Cardiac muscle cell (in vitro differentiated cells and primary cell): ENCODE results near the gene UBE2F. TPM values are rescaled to one million over a fixed set of nuclear protein-coding genes. Genes with fewer than 3 reads are reported as not detected.

Experiments
- DNase-seq, 2 donors: peaks; one replicate each; pipeline versions ENCODE4 v3.0.0 to v3.0.0-alpha.2; 2010 to 2017; ENCODE audit warnings: low read depth in 1 of 2, low spot score in 1 of 2
- H3K27ac ChIP-seq: fragments of 200-600 bp; sonication (generic); 2 replicates; pipeline ENCODE4 v1.5.1; 2016
- H3K27me3 ChIP-seq: fragments of 200-600 bp; sonication (generic); 2 replicates; pipeline ENCODE4 v1.6.0; 2016; ENCODE audit warnings: control low read depth
- H3K36me3 ChIP-seq: fragments of 200-600 bp; sonication (generic); 2 replicates; pipeline ENCODE4 v1.5.1; 2016; ENCODE audit warnings: control low read depth
- H3K4me1 ChIP-seq: fragments of 200-600 bp; sonication (generic); 2 replicates; pipeline ENCODE4 v1.8.1; 2017; ENCODE audit warnings: low read depth, mild to moderate bottlenecking, mixed run types
- H3K4me3 ChIP-seq: fragments of 200-600 bp; sonication (generic); 2 replicates; pipeline ENCODE4 v1.5.1; 2016; ENCODE audit warnings: mild to moderate bottlenecking
- H3K9me3 ChIP-seq: fragments of 200-600 bp; sonication (generic); 2 replicates; pipeline ENCODE4 v1.5.1; 2017; ENCODE audit warnings: low read depth, mild to moderate bottlenecking, control low read depth
- CTCF ChIP-seq: IDR thresholded peaks from 2 replicates; pipeline ENCODE4 v1.5.1; 2012; ENCODE audit warnings: low read depth, mild to moderate bottlenecking, low read length
- polyA plus RNA-seq: library from polyadenylated mRNA; unstranded; fragments of >200 nt; fragmentation: Nextera tagmentation; extraction: Ambion mirVana; gene quantifications from 2 replicates; pipeline ENCODE4 v1.2.1, GENCODE V29; 2016
- total RNA-seq: library from RNA; depleted of rRNA; stranded (reverse); fragments of >200 nt; gene quantifications from 2 replicates; pipeline ENCODE4 v1.2.3, GENCODE V29; 2016

Gene UBE2F
- total and polyA plus RNA-seq, 2 experiments from 2014 or later: 35.1 to 66.2 TPM

DNA sequence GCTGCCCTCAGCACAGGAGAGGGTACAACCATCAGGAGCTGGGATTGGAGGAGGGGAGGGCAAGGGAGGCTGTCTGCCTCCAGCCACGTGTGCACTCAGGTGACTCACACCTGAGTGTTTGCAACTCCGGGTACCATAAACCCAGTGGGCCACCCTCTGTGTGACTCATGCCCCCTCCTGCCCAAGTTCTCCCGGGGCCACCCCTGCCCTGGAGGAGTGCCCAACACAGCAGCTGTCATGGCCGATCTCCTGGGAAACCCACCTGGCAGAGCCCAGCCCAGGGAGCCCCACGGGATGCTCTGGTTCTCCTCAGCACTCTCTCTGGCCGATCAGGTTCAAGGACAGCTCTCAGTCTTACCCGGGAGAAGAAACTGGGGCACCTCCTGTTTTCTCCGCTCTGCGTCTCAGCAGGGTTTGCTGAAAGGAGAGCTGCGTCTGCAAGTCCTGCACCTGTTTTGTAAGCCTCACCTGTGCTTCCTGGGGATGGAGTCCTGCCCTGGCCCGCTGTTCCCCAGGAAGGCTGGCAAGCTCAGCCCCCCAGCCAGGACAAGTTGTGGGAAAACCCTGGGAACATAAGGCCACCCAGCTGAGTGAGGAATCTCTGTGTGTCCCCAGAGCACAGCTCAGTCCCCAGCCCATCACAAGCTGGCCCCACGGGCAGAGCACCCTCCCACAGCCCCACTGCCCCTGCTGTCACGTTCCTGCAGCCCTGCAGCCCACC is 44.0 kb upstream of the UBE2F start:
- DNase-seq: no peak
- Histone ChIP-seq H3K9me3 (no peaks in the 10 kb centered on the region), H3K27me3 (peaks cover 8% of the 10 kb centered on the region), H3K4me3 (no peak overlapping the region), H3K36me3 (no peaks in the 10 kb centered on the region), H3K4me1 (no peaks in the 10 kb centered on the region), H3K27ac (no peak overlapping the region)
- no peak for TF ChIP-seq CTCF

- Histone ChIP-seq H3K9me3 (no peaks in the 10 kb centered on the region), H3K4me1 (no peaks in the 10 kb centered on the region), H3K4me3 (no peak overlapping the region), H3K36me3 (no peaks in the 10 kb centered on the region), H3K27ac (no peak overlapping the region), H3K27me3 (peaks cover 8% of the 10 kb centered on the region)
- peak; percentile 74 to 81 for DNase-seq
- TF ChIP-seq CTCF: peak; percentile 95
Observed at GRCh38 chr2:237923481-237924163, 43.2 kb upstream of the UBE2F start.

- no peaks in the 10 kb centered on the region for H3K36me3 ChIP-seq
- H3K4me1 ChIP-seq: no peaks in the 10 kb centered on the region
- no peak overlapping the region for H3K4me3 ChIP-seq
- H3K9me3 ChIP-seq: no peaks in the 10 kb centered on the region
- H3K27me3 ChIP-seq: peaks cover 8% of the 10 kb centered on the region
- TF ChIP-seq CTCF: no peak
- H3K27ac ChIP-seq: no peak overlapping the region
- DNase-seq: no peak
Observed at GRCh38 chr2:237924164-237924534, 42.7 kb upstream of the UBE2F start.

GRCh38 chr2:237927135-237927534 is 39.7 kb upstream of the UBE2F start:
- Histone ChIP-seq H3K4me3 (no peak overlapping the region), H3K36me3 (no peaks in the 10 kb centered on the region), H3K4me1 (no peaks in the 10 kb centered on the region), H3K9me3 (no peaks in the 10 kb centered on the region), H3K27ac (no peak overlapping the region), H3K27me3 (peaks cover 8% of the 10 kb centered on the region)
- TF ChIP-seq CTCF: no peak
- peak in 1 of 2 donors; percentile 46 for DNase-seq

DNA sequence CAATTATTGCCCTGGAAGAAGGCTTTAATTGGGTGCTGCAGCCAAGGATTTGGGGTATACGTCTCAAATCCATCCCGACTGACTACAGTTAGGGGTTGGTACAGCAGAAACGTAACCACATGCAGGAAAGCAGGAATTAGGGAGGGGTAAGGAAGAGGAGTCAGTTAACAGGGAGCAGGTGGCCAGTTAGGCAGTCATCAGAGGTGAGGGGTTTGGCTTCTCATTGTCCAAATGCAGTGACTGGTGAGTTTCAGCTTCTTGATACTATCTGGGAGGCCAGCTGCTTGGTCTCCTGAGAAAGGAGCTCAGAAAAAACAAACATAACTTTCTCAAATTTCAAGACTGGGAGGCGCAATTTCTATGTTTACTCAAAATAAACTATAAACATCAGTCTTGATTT is 38.8 kb upstream of the UBE2F start:
- no peak overlapping the region for H3K4me3 ChIP-seq
- no peak for TF ChIP-seq CTCF
- H3K27me3 ChIP-seq: peaks cover 2% of the 10 kb centered on the region
- no peaks in the 10 kb centered on the region for H3K36me3 ChIP-seq
- no peaks in the 10 kb centered on the region for H3K9me3 ChIP-seq
- DNase-seq: no peak
- H3K4me1 ChIP-seq: no peaks in the 10 kb centered on the region
- no peak overlapping the region for H3K27ac ChIP-seq
